Large intestine (tissue), 3 donors: ENCODE data around the gene PRKAR2A. TPM values are rescaled to one million over a fixed set of nuclear protein-coding genes. Genes with fewer than 3 reads are reported as not detected.
A peak's percentile ranks its signal among the peaks of the same experiment; 100 is the strongest.

Experiments
- DNase-seq, 2 donors: peaks; one replicate each; pipeline versions ENCODE4 v3.0.0 to v3.0.0-alpha.2; 2013
- H3K27ac ChIP-seq: one replicate; pipeline ENCODE4 v1.5.1; 2013; ENCODE audit warnings: low read length
- H3K27me3 ChIP-seq: 2 replicates; pipeline ENCODE4 v1.6.1; 2013; ENCODE audit warnings: low read length; ENCODE audit not compliant: control insufficient read depth, insufficient read depth
- H3K36me3 ChIP-seq: 2 replicates; pipeline ENCODE4 v1.6.1; 2013; ENCODE audit warnings: low read length; ENCODE audit not compliant: control insufficient read depth, insufficient read depth
- H3K4me1 ChIP-seq: one replicate; pipeline ENCODE4 v1.6.1; 2013; ENCODE audit warnings: low read length; ENCODE audit not compliant: control insufficient read depth, insufficient read depth
- H3K4me3 ChIP-seq: one replicate; pipeline ENCODE4 v1.5.1; 2013; ENCODE audit warnings: low read length
- H3K9me3 ChIP-seq: one replicate; pipeline ENCODE4 v1.6.1; 2013; ENCODE audit warnings: mild to moderate bottlenecking, low read depth, low read length, moderate library complexity; ENCODE audit not compliant: control insufficient read depth
- WGBS: methylation state at CpG from one replicate; pipeline ENCODE4 v1.1.5; 2013; ENCODE audit warnings: low lambda C conversion rate; ENCODE audit not compliant: insufficient coverage; 5-methylcytosine and 5-hydroxymethylcytosine counted together
- polyA plus RNA-seq: library from polyadenylated mRNA; unstranded; fragments of 120-200 nt; gene quantifications from one replicate; pipeline ENCODE4 v1.2.1, GENCODE V29; 2013

The PRKAR2A gene
- polyA plus RNA-seq, 1 donor, result 28.6 TPM

GRCh38 chr3:48715174-48715800 is 132.4 kb downstream of the PRKAR2A start:
- Histone ChIP-seq H3K36me3 (peaks cover 37% of the 10 kb centered on the region), H3K27ac (no peak overlapping the region), H3K9me3 (no peaks in the 10 kb centered on the region), H3K27me3 (no peaks in the 10 kb centered on the region), H3K4me1 (peaks cover 6% of the 10 kb centered on the region), H3K4me3 (peak overlapping the region; percentile 91)
- no peak for DNase-seq

GRCh38 chr3:48711727-48712126 is 135.9 kb downstream of the PRKAR2A start:
- DNase-seq, result no peak
- Histone ChIP-seq H3K27me3 (no peaks in the 10 kb centered on the region), H3K9me3 (no peaks in the 10 kb centered on the region), H3K36me3 (peaks cover 62% of the 10 kb centered on the region), H3K4me1 (peaks cover 4% of the 10 kb centered on the region), H3K27ac (no peak overlapping the region), H3K4me3 (no peak overlapping the region)
- no CpG with 5 or more reads among the region's 2 CpGs for WGBS

DNA sequence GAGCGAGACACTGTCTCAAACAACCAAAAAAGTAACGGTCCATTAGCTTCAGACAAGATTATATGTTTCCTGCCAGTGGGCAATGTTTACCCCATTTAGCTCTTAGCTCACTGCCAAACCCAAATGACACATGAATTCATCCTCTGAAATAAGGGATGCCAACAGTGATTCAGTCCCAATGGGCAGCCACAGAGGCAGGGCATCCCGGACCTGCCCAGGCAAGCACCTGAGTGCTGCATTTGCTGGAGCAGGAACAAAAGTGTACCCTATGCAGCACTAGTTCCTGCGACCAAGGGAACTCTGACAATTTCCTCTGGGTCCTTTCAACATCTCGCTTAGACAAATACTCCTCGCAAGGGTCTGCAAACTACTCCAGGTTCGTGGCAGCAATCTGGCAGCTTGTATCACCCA is 138.6 kb downstream of the PRKAR2A start:
- no peak overlapping the region for H3K27ac ChIP-seq
- H3K9me3 ChIP-seq, result no peaks in the 10 kb centered on the region
- no peak overlapping the region for H3K4me3 ChIP-seq
- no peak for DNase-seq
- no peaks in the 10 kb centered on the region for H3K27me3 ChIP-seq
- H3K4me1 ChIP-seq, result peaks cover 2% of the 10 kb centered on the region
- whole genome bisulfite sequencing, result no CpG with 5 or more reads among the region's 7 CpGs
- H3K36me3 ChIP-seq, result peaks cover 66% of the 10 kb centered on the region

- peaks cover 2% of the 10 kb centered on the region for H3K4me1 ChIP-seq
- DNase-seq, result no peak
- no peaks in the 10 kb centered on the region for H3K27me3 ChIP-seq
- WGBS, result no CpG with 5 or more reads among the region's 2 CpGs
- no peaks in the 10 kb centered on the region for H3K9me3 ChIP-seq
- no peak overlapping the region for H3K4me3 ChIP-seq
- H3K27ac ChIP-seq, result no peak overlapping the region
- H3K36me3 ChIP-seq, result peaks cover 63% of the 10 kb centered on the region
Measured at GRCh38 chr3:48708481-48708889, 139.2 kb downstream of the PRKAR2A start.

- no CpG with 5 or more reads among the region's 5 CpGs for WGBS
- no peaks in the 10 kb centered on the region for H3K27me3 ChIP-seq
- H3K36me3 ChIP-seq, result peaks cover 57% of the 10 kb centered on the region
- H3K4me3 ChIP-seq, result no peak overlapping the region
- no peak for DNase-seq
- no peaks in the 10 kb centered on the region for H3K9me3 ChIP-seq
- peaks cover 2% of the 10 kb centered on the region for H3K4me1 ChIP-seq
- no peak overlapping the region for H3K27ac ChIP-seq
Measured at GRCh38 chr3:48707157-48707556, 140.5 kb downstream of the PRKAR2A start.

- H3K9me3 ChIP-seq, result no peaks in the 10 kb centered on the region
- no peak overlapping the region for H3K4me3 ChIP-seq
- H3K27ac ChIP-seq, result no peak overlapping the region
- no peaks in the 10 kb centered on the region for H3K27me3 ChIP-seq
- H3K36me3 ChIP-seq, result peaks cover 60% of the 10 kb centered on the region
- WGBS, result 50% methylated on average over 2 of the region's 6 CpGs
- DNase-seq, result no peak
- H3K4me1 ChIP-seq, result no peaks in the 10 kb centered on the region
Measured at GRCh38 chr3:48702320-48702920, 145.3 kb downstream of the PRKAR2A start.

- no peak overlapping the region for H3K27ac ChIP-seq
- DNase-seq, result no peak
- H3K9me3 ChIP-seq, result no peaks in the 10 kb centered on the region
- H3K4me1 ChIP-seq, result no peaks in the 10 kb centered on the region
- H3K36me3 ChIP-seq, result peaks cover 54% of the 10 kb centered on the region
- no CpG with 5 or more reads among the region's 11 CpGs for WGBS
- no peak overlapping the region for H3K4me3 ChIP-seq
- H3K27me3 ChIP-seq, result no peaks in the 10 kb centered on the region
Measured at GRCh38 chr3:48700731-48701405, 146.8 kb downstream of the PRKAR2A start.

GRCh38 chr3:48698891-48699290 is 148.8 kb downstream of the PRKAR2A start:
- peaks cover 64% of the 10 kb centered on the region for H3K36me3 ChIP-seq
- WGBS, result no CpG with 5 or more reads among the region's 8 CpGs
- H3K4me1 ChIP-seq, result peaks cover 6% of the 10 kb centered on the region
- H3K9me3 ChIP-seq, result no peaks in the 10 kb centered on the region
- H3K4me3 ChIP-seq, result no peak overlapping the region
- H3K27me3 ChIP-seq, result no peaks in the 10 kb centered on the region
- no peak for DNase-seq
- H3K27ac ChIP-seq, result no peak overlapping the region

- Histone ChIP-seq H3K9me3 (no peaks in the 10 kb centered on the region), H3K27me3 (no peaks in the 10 kb centered on the region), H3K4me3 (no peak overlapping the region), H3K4me1 (peaks cover 6% of the 10 kb centered on the region), H3K36me3 (peaks cover 73% of the 10 kb centered on the region), H3K27ac (no peak overlapping the region)
- WGBS, result no CpG with 5 or more reads among the region's 3 CpGs
- no peak for DNase-seq
Measured at GRCh38 chr3:48697952-48698351, 149.7 kb downstream of the PRKAR2A start.

GRCh38 chr3:48696601-48697000 is 151.1 kb downstream of the PRKAR2A start:
- Histone ChIP-seq H3K27me3 (no peaks in the 10 kb centered on the region), H3K9me3 (no peaks in the 10 kb centered on the region), H3K4me3 (no peak overlapping the region), H3K27ac (no peak overlapping the region), H3K4me1 (peaks cover 6% of the 10 kb centered on the region), H3K36me3 (peaks cover 81% of the 10 kb centered on the region)
- no peak for DNase-seq
